HepG2 (cell line): Measurements from ENCODE around the gene BICDL1.

Source experiments
- CTCF ChIP-seq: sonication (generic); formaldehyde crosslinking; IDR thresholded peaks from 2 replicates; pipeline ENCODE4 v1.5.0; 2020; ENCODE audit warnings: mild to moderate bottlenecking, missing genetic modification reagents, moderate library complexity
- ELF4 ChIP-seq: sonication (generic); formaldehyde crosslinking; IDR thresholded peaks from 2 replicates; pipeline ENCODE4 v1.5.0; 2020; ENCODE audit warnings: missing genetic modification reagents, mild to moderate bottlenecking, moderate library complexity, borderline replicate concordance
- FOSL2 ChIP-seq: sonication (generic); formaldehyde crosslinking; IDR thresholded peaks from 2 replicates; pipeline ENCODE4 v1.4.0; 2020; ENCODE audit warnings: missing genetic modification reagents
- MTA1 ChIP-seq: sonication (generic); formaldehyde crosslinking; IDR thresholded peaks from 2 replicates; pipeline ENCODE4 v1.4.0; 2020; ENCODE audit warnings: missing genetic modification reagents, mild to moderate bottlenecking, borderline replicate concordance
- NPAS2 ChIP-seq: sonication (generic); formaldehyde crosslinking; IDR thresholded peaks from 2 replicates; pipeline ENCODE4 v1.8.0; 2022; ENCODE audit warnings: mild to moderate bottlenecking, missing genetic modification reagents, borderline replicate concordance
- POLR2G ChIP-seq: fragments of 200-400 bp; formaldehyde crosslinking; IDR thresholded peaks from 2 replicates; pipeline ENCODE4 v1.6.1; 2018; ENCODE audit warnings: mild to moderate bottlenecking, low read depth, low read length, moderate library complexity
- TCF12 ChIP-seq, 2 experiments: fragments of 450-650 bp in 1 of 2; sonication (generic) in 1 of 2; formaldehyde crosslinking in 1 of 2; IDR thresholded peaks; 2 replicates each; pipeline versions ENCODE4 v1.6.1 to v1.8.0; 2017 to 2022; ENCODE audit warnings: antibody characterized with exemption in 1 of 2, mild to moderate bottlenecking in 1 of 2, missing genetic modification reagents in 1 of 2, moderate library complexity in 1 of 2
- ZNF512 ChIP-seq: sonication (generic); formaldehyde crosslinking; IDR thresholded peaks from 2 replicates; pipeline ENCODE4 v1.4.0; 2020; ENCODE audit warnings: mild to moderate bottlenecking, missing genetic modification reagents
- TF ChIP-seq, protein P1 (sequence below): sonication (generic); formaldehyde crosslinking; IDR thresholded peaks from 2 replicates; pipeline ENCODE4 v1.4.0; 2020; ENCODE audit warnings: missing genetic modification reagents, borderline replicate concordance

- TF ChIP-seq POLR2G = no peak
- TF ChIP-seq ZNF512 (CRISPR knock-in tag) = no peak
- TF ChIP-seq TCF12 (IDR thresholded peaks at IDR 0.05) = no peak
- TF ChIP-seq TCF12 (CRISPR knock-in tag; IDR thresholded peaks at IDR 0.05) = no peak
- no peak for TF ChIP-seq FOSL2 (CRISPR knock-in tag)
- no peak for TF ChIP-seq NPAS2 (CRISPR knock-in tag)
- TF ChIP-seq CTCF = no peak
- no peak for TF ChIP-seq ELF4 (CRISPR knock-in tag)
- no peak for TF ChIP-seq MTA1
- TF ChIP-seq, protein P1, sequence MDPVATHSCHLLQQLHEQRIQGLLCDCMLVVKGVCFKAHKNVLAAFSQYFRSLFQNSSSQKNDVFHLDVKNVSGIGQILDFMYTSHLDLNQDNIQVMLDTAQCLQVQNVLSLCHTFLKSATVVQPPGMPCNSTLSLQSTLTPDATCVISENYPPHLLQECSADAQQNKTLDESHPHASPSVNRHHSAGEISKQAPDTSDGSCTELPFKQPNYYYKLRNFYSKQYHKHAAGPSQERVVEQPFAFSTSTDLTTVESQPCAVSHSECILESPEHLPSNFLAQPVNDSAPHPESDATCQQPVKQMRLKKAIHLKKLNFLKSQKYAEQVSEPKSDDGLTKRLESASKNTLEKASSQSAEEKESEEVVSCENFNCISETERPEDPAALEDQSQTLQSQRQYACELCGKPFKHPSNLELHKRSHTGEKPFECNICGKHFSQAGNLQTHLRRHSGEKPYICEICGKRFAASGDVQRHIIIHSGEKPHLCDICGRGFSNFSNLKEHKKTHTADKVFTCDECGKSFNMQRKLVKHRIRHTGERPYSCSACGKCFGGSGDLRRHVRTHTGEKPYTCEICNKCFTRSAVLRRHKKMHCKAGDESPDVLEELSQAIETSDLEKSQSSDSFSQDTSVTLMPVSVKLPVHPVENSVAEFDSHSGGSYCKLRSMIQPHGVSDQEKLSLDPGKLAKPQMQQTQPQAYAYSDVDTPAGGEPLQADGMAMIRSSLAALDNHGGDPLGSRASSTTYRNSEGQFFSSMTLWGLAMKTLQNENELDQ (CRISPR knock-in tag) = no peak
Observed at GRCh38 chr12:120094485-120094884, 105.4 kb downstream of the BICDL1 start.
